SK-N-SH treated with all-trans-retinoic acid at 6 μM for 48 hours (cell line): ENCODE data around the gene SLC2A2.
A peak's percentile ranks its signal among the peaks of the same experiment; 100 is the strongest.

Experiments
- ATAC-seq: fragments of 200-7000 bp; cut with Tn5 transposase; 3 replicates; pipeline ENCODE4 v1.9.1; 2020; ENCODE audit warnings: mild to moderate bottlenecking, moderate library complexity
- ARNTL ChIP-seq: fragments of 450-650 bp; formaldehyde crosslinking; IDR thresholded peaks from 2 replicates; pipeline ENCODE4 v1.5.0; 2020; ENCODE audit warnings: low read depth, mild to moderate bottlenecking, moderate library complexity, borderline replicate concordance
- BACH2 ChIP-seq: fragments of 250-450 bp; sonication (Bioruptor Pico); IDR thresholded peaks from 2 replicates; pipeline ENCODE4 v1.9.0; 2021; ENCODE audit warnings: mild to moderate bottlenecking, borderline replicate concordance
- CSDC2 ChIP-seq: fragments of 250-450 bp; sonication (Bioruptor Pico); IDR thresholded peaks from 2 replicates; pipeline ENCODE4 v1.5.0; 2020; ENCODE audit warnings: mild to moderate bottlenecking, moderate library complexity
- ESRRG ChIP-seq: fragments of 250-450 bp; sonication (Bioruptor Pico); IDR thresholded peaks from 2 replicates; pipeline ENCODE4 v1.6.1; 2021; ENCODE audit warnings: mild to moderate bottlenecking
- ISL1 ChIP-seq: fragments of 250-450 bp; sonication (Bioruptor Pico); IDR thresholded peaks from 2 replicates; pipeline ENCODE4 v2.1.2; 2022; ENCODE audit warnings: mild to moderate bottlenecking, moderate library complexity
- POU6F1 ChIP-seq: fragments of 250-450 bp; sonication (Bioruptor Pico); IDR thresholded peaks from 2 replicates; pipeline ENCODE4 v1.8.0; 2021; ENCODE audit warnings: low read depth, mild to moderate bottlenecking, moderate library complexity, borderline replicate concordance
- PPARA ChIP-seq: fragments of 250-450 bp; sonication (Bioruptor Pico); IDR thresholded peaks from 2 replicates; pipeline ENCODE4 v1.5.0; 2020; ENCODE audit warnings: mild to moderate bottlenecking, borderline replicate concordance
- RARB ChIP-seq: fragments of 250-450 bp; sonication (Bioruptor Pico); IDR thresholded peaks from 2 replicates; pipeline ENCODE4 v1.8.0; 2021; ENCODE audit warnings: mild to moderate bottlenecking, moderate library complexity
- SNAI2 ChIP-seq: fragments of 250-450 bp; sonication (Bioruptor Pico); IDR thresholded peaks from 2 replicates; pipeline ENCODE4 v1.5.0; 2020; ENCODE audit warnings: mild to moderate bottlenecking, moderate library complexity
- TCF4 ChIP-seq: fragments of 250-450 bp; sonication (Bioruptor Pico); IDR thresholded peaks from 2 replicates; pipeline ENCODE4 v1.8.0; 2021; ENCODE audit warnings: mild to moderate bottlenecking, moderate library complexity, borderline replicate concordance
- TOX ChIP-seq: fragments of 250-450 bp; sonication (Bioruptor Pico); IDR thresholded peaks from 2 replicates; pipeline ENCODE4 v1.8.0; 2021; ENCODE audit warnings: mild to moderate bottlenecking, moderate library complexity, borderline replicate concordance
- ZC3H10 ChIP-seq: fragments of 250-450 bp; sonication (Bioruptor Pico); IDR thresholded peaks from 2 replicates; pipeline ENCODE4 v1.5.1; 2021; ENCODE audit warnings: mild to moderate bottlenecking, moderate library complexity
- ZFP3 ChIP-seq: fragments of 250-450 bp; sonication (Bioruptor Pico); IDR thresholded peaks from 2 replicates; pipeline ENCODE4 v1.5.0; 2020; ENCODE audit warnings: mild to moderate bottlenecking, moderate library complexity
- ZNF70 ChIP-seq: fragments of 450-650 bp; formaldehyde crosslinking; IDR thresholded peaks from 2 replicates; pipeline ENCODE4 v1.5.0; 2020; ENCODE audit warnings: mild to moderate bottlenecking, moderate library complexity
- ZNF8 ChIP-seq: fragments of 450-650 bp; formaldehyde crosslinking; IDR thresholded peaks from 2 replicates; pipeline ENCODE4 v1.5.0; 2020; ENCODE audit warnings: mild to moderate bottlenecking, moderate library complexity
- TF ChIP-seq, protein P1 (sequence below): fragments of 250-450 bp; sonication (Bioruptor Pico); IDR thresholded peaks from 2 replicates; pipeline ENCODE4 v1.5.0; 2020; ENCODE audit warnings: mild to moderate bottlenecking, moderate library complexity
- TF ChIP-seq, protein P2 (sequence below): fragments of 250-450 bp; sonication (Bioruptor Pico); IDR thresholded peaks from 2 replicates; pipeline ENCODE4 v1.5.1; 2021; ENCODE audit warnings: mild to moderate bottlenecking, moderate library complexity
- TF ChIP-seq, protein P3 (sequence below): fragments of 250-450 bp; sonication (Bioruptor Pico); IDR thresholded peaks from 2 replicates; pipeline ENCODE4 v1.8.0; 2020; ENCODE audit warnings: mild to moderate bottlenecking, moderate library complexity, borderline replicate concordance

The SLC2A2 gene

GRCh38 chr3:171058058-171058457, 31.5 kb upstream of the SLC2A2 start:
- ATAC-seq: peak; percentile 56
- TF ChIP-seq TCF4 (CRISPR knock-in tag): no peak
- peak; percentile 30; the same call in 1 of the 2 replicates for TF ChIP-seq ISL1 (CRISPR knock-in tag)

DNA sequence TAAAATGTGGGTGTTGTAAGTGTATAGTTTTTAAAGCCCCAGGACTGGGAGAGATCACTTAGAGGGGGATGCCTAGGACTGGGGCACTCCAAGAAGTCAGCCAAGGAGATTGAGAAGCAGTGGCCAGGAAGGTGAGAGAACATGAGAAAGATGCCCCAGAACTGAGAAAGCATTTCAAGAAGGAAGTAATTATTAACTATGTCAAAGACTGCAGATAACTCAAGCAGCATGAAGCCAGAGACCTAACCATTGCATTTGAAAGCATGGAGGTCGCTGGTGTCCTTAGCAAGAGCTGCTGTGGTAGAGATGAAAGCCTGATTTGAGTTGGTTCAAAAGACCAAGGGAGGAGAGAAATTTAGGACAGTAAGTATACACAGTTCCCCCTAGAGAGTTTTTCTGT, 30.6 kb upstream of the SLC2A2 start:
- ATAC-seq: no peak
- TF ChIP-seq POU6F1 (CRISPR knock-in tag): no peak
- no peak for TF ChIP-seq ZC3H10
- TF ChIP-seq, protein P1, sequence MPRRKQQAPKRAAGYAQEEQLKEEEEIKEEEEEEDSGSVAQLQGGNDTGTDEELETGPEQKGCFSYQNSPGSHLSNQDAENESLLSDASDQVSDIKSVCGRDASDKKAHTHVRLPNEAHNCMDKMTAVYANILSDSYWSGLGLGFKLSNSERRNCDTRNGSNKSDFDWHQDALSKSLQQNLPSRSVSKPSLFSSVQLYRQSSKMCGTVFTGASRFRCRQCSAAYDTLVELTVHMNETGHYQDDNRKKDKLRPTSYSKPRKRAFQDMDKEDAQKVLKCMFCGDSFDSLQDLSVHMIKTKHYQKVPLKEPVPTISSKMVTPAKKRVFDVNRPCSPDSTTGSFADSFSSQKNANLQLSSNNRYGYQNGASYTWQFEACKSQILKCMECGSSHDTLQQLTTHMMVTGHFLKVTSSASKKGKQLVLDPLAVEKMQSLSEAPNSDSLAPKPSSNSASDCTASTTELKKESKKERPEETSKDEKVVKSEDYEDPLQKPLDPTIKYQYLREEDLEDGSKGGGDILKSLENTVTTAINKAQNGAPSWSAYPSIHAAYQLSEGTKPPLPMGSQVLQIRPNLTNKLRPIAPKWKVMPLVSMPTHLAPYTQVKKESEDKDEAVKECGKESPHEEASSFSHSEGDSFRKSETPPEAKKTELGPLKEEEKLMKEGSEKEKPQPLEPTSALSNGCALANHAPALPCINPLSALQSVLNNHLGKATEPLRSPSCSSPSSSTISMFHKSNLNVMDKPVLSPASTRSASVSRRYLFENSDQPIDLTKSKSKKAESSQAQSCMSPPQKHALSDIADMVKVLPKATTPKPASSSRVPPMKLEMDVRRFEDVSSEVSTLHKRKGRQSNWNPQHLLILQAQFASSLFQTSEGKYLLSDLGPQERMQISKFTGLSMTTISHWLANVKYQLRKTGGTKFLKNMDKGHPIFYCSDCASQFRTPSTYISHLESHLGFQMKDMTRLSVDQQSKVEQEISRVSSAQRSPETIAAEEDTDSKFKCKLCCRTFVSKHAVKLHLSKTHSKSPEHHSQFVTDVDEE (CRISPR knock-in tag): no peak
- no peak for TF ChIP-seq ESRRG (CRISPR knock-in tag)
- TF ChIP-seq RARB (CRISPR knock-in tag): no peak
- no peak for TF ChIP-seq ZNF70 (CRISPR knock-in tag)
- TF ChIP-seq PPARA (CRISPR knock-in tag): no peak
- TF ChIP-seq ISL1 (CRISPR knock-in tag): no peak
- TF ChIP-seq TOX (CRISPR knock-in tag): no peak
- TF ChIP-seq ZFP3 (CRISPR knock-in tag): no peak
- no peak for TF ChIP-seq BACH2 (CRISPR knock-in tag)
- no peak for TF ChIP-seq ZNF8 (CRISPR knock-in tag)
- no peak for TF ChIP-seq ARNTL (CRISPR knock-in tag)

- peak; percentile 49 for ATAC-seq
- TF ChIP-seq CSDC2 (no peak), BACH2 (CRISPR knock-in tag) (no peak), TOX (CRISPR knock-in tag) (no peak), TCF4 (CRISPR knock-in tag) (no peak), ESRRG (CRISPR knock-in tag) (no peak), SNAI2 (CRISPR knock-in tag) (no peak), PPARA (CRISPR knock-in tag) (no peak)
- TF ChIP-seq, protein P1 (CRISPR knock-in tag): no peak
- TF ChIP-seq, protein P2, sequence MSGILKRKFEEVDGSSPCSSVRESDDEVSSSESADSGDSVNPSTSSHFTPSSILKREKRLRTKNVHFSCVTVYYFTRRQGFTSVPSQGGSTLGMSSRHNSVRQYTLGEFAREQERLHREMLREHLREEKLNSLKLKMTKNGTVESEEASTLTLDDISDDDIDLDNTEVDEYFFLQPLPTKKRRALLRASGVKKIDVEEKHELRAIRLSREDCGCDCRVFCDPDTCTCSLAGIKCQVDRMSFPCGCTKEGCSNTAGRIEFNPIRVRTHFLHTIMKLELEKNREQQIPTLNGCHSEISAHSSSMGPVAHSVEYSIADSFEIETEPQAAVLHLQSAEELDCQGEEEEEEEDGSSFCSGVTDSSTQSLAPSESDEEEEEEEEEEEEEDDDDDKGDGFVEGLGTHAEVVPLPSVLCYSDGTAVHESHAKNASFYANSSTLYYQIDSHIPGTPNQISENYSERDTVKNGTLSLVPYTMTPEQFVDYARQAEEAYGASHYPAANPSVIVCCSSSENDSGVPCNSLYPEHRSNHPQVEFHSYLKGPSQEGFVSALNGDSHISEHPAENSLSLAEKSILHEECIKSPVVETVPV (CRISPR knock-in tag): no peak
- TF ChIP-seq, protein P3, sequence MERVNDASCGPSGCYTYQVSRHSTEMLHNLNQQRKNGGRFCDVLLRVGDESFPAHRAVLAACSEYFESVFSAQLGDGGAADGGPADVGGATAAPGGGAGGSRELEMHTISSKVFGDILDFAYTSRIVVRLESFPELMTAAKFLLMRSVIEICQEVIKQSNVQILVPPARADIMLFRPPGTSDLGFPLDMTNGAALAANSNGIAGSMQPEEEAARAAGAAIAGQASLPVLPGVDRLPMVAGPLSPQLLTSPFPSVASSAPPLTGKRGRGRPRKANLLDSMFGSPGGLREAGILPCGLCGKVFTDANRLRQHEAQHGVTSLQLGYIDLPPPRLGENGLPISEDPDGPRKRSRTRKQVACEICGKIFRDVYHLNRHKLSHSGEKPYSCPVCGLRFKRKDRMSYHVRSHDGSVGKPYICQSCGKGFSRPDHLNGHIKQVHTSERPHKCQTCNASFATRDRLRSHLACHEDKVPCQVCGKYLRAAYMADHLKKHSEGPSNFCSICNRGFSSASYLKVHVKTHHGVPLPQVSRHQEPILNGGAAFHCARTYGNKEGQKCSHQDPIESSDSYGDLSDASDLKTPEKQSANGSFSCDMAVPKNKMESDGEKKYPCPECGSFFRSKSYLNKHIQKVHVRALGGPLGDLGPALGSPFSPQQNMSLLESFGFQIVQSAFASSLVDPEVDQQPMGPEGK: no peak
Observed at GRCh38 chr3:171056528-171056927, 30.0 kb upstream of the SLC2A2 start.
